ENCODE data around the gene ZNF629.
"Not testable (repeated sequence)": the region's sequence is repeated elsewhere in the genome, so short reads cannot be mapped to it uniquely, and the experiment has no call there.

ZNF629 gene

DNA sequence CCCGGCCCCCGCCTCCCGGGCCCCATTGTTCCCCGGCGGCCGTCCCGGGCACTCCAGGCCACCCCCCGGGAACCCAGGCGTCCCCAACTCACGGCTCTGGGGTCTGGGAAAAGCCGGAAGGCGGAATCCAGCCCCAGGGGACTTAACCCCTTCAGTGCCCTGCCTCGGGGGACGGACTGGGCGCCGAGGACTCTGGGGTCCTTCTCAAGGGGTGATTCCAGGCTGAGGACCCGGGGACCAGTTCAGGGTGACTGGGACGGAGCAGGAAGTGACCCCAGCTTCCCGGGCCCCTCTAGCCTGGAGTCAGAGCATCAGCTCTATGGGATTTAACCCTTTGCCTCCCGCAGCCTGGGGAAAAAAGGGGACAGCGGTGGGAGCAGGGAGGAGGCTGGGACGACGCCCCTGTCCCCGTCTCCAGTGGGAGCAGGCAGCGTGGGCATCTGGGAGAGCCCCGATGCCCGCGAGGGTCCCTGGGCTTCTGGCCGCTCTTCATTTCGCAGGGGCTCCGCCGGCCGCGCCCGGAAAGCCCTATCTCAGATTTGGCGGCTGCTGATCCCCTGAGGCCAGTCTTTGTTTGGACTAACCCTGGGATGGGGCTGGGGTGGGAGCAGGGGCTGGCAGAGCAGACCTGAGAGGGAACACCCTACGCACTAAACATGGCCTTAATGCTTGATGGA lies at the start of gene ZNF629:
ZNF629 (minus strand) TSS at position 270 of the 677 bp plus-strand sequence. CDS start 2,723 bp downstream, outside the sequence.
- peak; percentile 69 for DNase-seq (ENCODE audit: low spot score)

DNA sequence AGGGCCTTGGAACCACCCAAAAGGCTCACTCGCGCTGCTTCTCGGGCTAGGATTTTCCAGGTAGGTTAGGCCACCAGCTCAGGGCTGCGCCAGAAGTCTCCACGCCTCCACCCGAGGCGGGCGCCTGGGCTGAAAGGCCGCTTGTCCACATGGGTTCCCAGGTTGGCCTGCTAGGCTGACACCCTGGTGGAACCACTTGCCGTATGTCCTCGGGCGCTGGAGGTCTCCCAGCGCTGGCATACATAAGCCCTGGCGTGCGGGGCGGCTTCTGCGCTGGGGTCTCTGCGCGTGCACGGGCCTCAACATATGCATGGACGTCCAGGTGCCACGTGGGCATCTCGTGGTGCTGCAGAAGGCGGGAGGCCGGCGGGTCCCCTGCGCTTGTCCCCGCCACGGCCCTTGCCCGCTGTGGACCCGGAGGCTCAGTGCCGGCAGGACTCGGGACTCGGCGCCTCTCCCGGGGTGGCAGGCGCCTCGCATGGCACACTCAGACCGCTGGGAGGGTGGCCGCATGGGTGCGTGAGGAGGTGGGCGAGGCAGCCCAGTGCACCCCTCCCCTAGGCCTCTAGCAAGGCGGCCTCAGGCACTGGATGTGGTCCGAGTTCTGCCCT lies 47.2 kb upstream of the ZNF629 start:
- DNase-seq (ENCODE audit: low spot score): no peak

DNA sequence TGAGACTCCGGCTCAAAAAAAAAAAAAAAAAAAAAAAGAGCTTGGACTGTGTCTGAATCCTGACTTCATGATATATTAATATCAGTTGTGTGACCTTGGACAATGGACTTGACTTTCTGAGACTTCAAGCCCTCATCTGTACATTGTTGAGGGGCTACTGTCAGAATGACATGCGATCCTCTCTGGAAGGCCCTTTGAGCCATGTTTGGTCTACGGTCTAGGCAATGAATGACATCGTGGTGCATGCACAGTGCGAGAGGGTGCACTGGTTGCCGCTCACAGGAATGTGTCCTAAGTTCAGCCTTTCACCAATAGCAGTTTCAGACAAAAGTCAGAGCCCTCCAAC lies 43.0 kb upstream of the ZNF629 start:
- DNase-seq (ENCODE audit: low spot score): no peak

- no peak for DNase-seq (ENCODE audit: low spot score)
These were observed 42.4 kb upstream of the ZNF629 start for GRCh38 chr16:30829130-30830071.

GRCh38 chr16:30821891-30822290 lies 34.9 kb upstream of the ZNF629 start:
- no peak for DNase-seq (ENCODE audit: low spot score)

GRCh38 chr16:30821441-30821840 lies 34.4 kb upstream of the ZNF629 start:
- DNase-seq (ENCODE audit: low spot score): not testable (repeated sequence)

DNA sequence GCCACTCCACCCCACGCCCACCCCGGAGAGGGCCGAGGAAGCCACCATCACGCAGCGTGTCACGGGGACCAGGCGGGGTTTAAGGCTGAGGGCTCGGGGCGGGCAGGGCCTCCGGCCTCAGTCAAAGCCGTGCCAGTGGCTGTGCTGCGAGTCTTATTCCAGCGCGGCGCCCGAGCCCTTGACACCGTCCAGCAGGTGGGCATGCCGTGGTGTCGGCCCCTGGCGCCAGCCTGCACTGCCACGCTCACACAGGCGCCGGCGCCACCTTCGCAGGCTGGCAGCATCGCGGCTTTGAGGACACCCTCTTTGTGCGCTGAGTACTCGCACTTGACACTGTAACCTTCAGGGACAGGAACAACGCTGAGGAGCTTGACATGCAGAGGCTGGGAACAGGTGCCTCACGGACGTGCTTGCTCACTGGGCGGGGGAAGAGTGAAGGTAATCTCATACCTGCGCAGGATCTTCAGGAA lies 34.0 kb upstream of the ZNF629 start:
- no peak for DNase-seq (ENCODE audit: low spot score)

- DNase-seq (ENCODE audit: low spot score): no peak
These were observed 29.8 kb upstream of the ZNF629 start for GRCh38 chr16:30816769-30817168.

- DNase-seq (ENCODE audit: low spot score): no peak
These were observed 26.8 kb upstream of the ZNF629 start for GRCh38 chr16:30813821-30814189.

GRCh38 chr16:30809675-30810074 lies 22.7 kb upstream of the ZNF629 start:
- not testable (repeated sequence) for DNase-seq (ENCODE audit: low spot score)

GRCh38 chr16:30808890-30809426 lies 22.0 kb upstream of the ZNF629 start:
- DNase-seq (ENCODE audit: low spot score): not testable (repeated sequence)

- no peak for DNase-seq (ENCODE audit: low spot score)
These were observed 21.1 kb upstream of the ZNF629 start for GRCh38 chr16:30808146-30808545.

- DNase-seq (ENCODE audit: low spot score): peak; percentile 85
These were observed 18.6 kb upstream of the ZNF629 start for GRCh38 chr16:30805370-30806169.

DNA sequence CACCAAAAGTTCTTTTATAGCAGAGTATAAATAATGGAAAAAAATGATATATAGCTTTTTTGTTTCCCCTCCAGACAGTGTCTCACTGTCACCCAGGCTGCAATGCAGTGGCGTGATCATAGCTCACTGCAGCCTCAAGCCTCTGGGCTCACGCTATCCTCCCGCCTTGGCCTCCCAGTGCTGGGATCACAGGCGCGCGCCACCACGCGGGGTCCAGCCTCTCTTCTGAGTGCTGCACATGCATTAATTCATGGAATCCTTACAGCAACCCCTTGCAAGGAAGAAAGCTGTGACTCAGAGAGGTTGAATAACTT lies 18.0 kb upstream of the ZNF629 start:
- DNase-seq (ENCODE audit: low spot score): no peak

GRCh38 chr16:30802936-30803335 lies 15.9 kb upstream of the ZNF629 start:
- DNase-seq (ENCODE audit: low spot score): no peak

- DNase-seq (ENCODE audit: low spot score): no peak
These were observed 10.8 kb upstream of the ZNF629 start for GRCh38 chr16:30797670-30798309.

DNA sequence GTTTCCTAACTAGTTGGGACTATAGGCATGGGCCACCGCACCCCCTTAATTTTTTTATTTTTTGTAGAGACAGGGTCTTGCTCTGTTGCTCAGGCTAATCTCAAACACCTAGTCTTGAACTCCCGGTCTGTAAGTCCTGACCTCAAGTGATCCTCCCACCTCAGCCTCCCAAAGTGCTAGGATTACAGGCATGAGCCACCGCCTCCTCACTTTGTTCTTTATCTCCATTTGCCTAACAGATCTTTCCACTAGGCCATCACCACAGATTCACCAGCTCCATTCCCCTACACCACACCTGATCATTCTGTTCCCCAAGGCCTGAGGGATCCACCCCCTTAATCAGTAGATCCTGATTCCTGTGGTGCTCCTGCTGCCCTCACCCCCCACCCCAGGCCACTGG lies 7.6 kb upstream of the ZNF629 start:
- DNase-seq (ENCODE audit: low spot score): no peak

DNA sequence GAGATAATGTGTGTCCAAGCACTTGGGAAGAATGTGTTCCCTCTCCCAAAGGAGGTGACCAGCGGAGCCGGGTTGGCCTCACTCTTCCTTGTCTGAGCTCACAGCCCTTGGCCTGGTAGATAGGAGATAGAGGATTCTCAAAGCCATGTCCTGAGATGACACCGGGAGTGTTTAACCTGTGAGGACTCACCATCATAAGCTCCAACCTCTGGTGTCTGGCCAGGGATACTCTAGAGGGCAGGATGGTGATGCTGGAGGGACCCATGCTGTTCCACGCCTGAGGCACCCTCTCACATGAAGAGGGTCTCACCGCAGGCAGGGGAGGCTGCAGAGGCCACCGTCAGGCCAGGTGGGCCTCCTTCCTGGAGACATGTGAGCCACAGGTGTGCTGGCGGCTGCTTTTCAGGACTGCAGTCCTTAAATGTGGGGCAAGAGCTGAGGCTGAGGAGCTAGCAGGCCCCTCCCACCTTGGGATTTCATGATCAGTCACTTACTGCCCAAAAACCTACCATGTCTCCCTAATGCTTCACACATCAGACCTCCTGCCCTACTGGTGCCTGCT lies 6.6 kb upstream of the ZNF629 start:
- DNase-seq (ENCODE audit: low spot score): no peak

GRCh38 chr16:30787613-30788378 lies 791 bp upstream of the ZNF629 start:
- DNase-seq (ENCODE audit: low spot score): no peak
